ENCODE data around the gene GPRIN3. TPM values are rescaled to one million over a fixed set of nuclear protein-coding genes. Genes with fewer than 3 reads are reported as not detected.
"Not testable (repeated sequence)": the region's sequence is repeated elsewhere in the genome, so short reads cannot be mapped to it uniquely, and the experiment has no call there.

The GPRIN3 gene
- total RNA-seq, 1 donor from 2014 or later = 3.8 TPM

DNA sequence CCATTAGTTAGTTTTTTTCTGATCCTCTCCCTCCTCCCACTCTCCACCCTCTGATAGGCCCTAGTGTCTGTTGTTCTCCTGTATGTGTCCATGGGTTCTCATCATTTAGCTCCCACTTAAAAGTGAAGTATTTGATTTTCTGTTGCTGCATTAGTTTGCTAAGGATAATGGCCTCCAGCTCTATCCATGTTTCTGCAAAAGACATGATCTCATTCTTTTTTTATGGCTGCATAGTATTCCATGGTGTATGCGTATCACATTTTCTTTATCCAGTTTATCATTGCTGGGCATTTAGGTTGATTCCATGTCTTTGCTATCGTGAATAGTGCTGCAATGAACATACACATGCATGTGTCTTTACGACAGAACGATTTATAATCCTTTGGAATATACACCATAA lies 53.3 kb downstream of the GPRIN3 start:
- not testable (repeated sequence) for DNase-seq

GRCh38 chr4:89253935-89254334 lies 53.7 kb downstream of the GPRIN3 start:
- no peak for DNase-seq

GRCh38 chr4:89253311-89253710 lies 54.3 kb downstream of the GPRIN3 start:
- DNase-seq = no peak

- no peak for DNase-seq
These were observed 56.2 kb downstream of the GPRIN3 start for GRCh38 chr4:89251396-89251795.

GRCh38 chr4:89249716-89250361 lies 57.8 kb downstream of the GPRIN3 start:
- DNase-seq = no peak

DNA sequence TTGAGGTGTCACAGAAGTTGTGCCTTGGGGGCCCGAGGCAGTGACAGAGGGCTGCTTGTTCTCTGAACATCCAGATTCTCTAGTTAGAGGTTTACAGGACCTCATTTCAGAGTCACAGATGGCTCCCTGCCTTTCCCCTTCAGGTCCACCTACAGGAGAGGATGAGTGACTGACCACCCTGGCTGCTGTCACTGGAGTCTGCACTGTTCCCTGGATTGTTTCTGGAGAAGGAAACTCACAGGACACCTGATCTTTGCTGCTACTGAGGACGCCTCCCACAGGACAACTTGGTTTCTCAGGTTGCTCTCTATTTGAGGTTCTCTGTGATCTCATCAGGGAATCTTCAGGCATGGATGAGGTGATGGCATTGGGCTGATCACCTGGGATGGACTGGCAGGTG lies 58.3 kb downstream of the GPRIN3 start:
- no peak for DNase-seq

GRCh38 chr4:89248879-89249281 lies 58.7 kb downstream of the GPRIN3 start:
- DNase-seq = no peak

GRCh38 chr4:89247951-89248350 lies 59.6 kb downstream of the GPRIN3 start:
- DNase-seq = no peak

- no peak for DNase-seq
These were observed 62.1 kb downstream of the GPRIN3 start for GRCh38 chr4:89245459-89245858.

DNA sequence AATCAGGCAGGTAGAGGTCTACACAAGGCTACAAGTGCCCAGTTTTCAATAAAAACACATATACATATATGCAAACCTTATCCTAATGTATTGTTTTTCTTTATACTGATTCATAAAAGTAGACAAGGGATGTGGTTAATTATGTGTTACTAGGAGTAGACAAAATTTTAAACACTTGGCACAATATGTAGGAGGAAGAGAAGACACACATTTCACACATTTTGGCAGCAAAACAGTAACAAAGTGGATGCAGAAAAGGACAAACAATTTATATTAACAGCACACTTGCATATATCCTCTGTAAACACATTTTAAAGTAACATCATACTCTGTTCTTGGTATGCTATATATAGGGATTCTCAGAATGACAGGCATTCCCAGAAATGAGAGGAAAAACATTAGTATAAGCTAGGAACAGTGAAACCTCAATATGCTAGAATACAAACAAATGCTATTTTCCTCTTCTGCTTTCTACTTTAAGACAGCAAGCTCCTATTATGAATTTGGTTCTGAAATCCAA lies 63.8 kb downstream of the GPRIN3 start:
- no peak for DNase-seq

DNA sequence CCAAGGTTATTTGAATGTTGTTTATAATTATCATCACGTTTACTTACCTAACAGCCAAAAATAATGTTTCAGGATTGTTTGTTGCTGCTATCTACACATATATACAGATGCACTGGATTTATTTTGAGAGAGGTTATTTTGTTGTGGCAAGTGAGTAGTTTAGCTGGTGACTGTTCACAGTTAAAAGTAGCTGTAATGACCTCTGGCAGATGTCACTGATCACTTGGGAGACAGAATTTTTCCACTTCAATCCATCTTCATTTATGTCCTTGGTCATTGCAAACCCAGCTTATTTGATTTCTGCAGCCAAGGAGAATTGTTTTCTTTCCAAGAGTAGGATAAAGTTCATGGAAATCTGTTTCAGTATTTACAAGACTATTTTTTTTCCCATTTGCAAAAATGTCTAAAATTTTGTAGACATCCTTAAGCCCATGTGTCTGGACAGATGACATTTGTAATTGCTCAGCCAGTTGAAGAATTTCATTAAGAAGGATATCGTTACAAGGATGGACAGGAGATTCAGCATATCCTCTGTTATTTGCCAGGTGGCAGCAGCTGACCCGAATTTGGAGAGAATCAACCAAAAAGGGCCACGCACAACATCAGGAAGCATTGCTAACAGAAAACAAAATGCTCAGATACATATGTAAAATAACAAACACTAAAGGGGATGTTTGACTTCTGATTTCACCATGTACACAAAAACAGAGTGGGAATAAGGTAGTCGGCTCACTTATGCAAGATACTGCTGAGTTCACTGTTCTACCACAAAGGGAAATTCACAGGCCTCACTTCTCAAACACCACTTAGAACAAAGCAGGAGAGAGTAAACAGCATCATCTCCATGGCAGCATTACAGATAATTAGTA lies 64.5 kb downstream of the GPRIN3 start:
- DNase-seq = no peak

DNA sequence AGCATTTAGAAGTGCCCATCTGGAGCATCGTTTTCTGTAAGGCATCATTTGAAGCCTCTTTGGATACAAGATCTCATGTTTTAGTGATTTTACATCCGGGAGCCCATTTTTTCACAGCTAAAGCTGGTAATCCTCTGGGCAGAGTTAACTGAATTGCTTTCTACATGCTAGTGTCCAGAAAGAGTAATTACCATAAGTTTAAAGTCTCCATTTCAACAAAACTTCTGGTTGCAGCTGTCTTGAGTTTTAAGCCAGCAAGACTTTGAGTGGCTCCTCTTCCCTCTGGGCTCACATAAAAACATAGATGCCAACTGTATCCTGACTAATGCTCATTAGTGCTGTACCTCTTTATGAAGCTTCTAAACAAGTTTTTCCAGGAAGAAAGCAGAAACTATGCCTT lies 65.4 kb downstream of the GPRIN3 start:
- DNase-seq = no peak

GRCh38 chr4:89230271-89230670 lies 77.3 kb downstream of the GPRIN3 start:
- DNase-seq = no peak

DNA sequence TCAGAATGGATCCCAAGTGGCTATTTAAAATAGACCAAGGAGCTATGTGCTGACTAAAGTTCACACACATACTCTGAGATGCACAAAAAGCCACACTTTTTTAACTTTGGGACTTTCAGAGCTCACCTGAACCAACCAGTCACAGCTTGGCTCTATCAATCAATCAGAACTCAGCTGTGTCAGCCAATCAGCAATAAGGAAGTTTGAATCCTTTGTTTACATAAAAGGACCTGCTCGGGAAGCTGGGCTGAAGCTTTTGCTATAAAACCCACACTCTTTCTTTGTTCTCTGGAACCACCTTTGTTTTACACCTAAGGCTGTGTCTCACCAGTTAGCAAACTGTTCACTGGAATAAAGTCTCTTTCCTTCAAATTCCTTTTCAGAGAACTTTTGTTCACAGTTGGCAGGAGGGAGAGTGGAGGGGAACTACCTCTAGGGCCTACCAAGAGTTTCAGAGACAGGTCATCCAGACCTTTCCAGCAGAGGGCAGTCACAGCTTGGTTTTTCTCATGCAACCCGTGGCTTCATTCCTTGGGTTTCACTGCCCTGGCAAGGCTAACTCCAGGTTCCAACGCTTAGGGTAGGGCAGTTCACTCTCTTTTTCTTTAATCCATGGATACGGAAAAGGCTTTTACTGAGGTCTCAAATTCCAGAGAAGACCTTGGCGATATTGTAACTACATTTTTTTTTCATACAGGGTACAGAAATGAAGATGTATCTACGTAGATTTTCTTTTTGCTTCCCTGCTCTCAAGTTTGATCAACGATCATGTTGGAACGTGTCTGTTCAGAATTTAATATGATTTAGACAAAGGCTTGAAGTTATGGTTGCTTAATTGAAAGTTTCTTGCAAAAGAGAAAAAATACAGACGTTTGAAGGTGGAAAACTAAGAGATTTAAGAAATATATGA lies 80.7 kb downstream of the GPRIN3 start:
- peak; percentile 55 for DNase-seq

DNA sequence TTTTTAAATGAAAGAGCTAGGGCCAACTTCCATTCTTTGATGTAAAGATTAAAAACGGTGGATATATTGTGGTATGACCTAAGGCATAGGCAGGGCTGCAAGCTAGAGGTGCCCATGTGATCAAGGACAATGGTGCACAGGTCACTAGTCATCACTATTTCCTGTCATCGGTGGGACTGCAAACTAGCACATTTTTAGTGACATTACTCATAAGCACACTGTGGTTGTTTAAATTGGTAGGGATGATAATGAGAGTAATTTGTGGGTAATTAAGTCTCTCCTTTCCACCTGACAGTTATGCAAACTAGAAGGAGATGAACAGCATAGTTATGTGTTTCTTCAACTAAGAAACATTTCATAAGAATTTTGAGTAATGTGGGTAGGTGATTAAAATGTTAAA lies 85.4 kb downstream of the GPRIN3 start:
- no peak for DNase-seq

- DNase-seq = no peak
These were observed 86.3 kb downstream of the GPRIN3 start for GRCh38 chr4:89221167-89221867.

DNA sequence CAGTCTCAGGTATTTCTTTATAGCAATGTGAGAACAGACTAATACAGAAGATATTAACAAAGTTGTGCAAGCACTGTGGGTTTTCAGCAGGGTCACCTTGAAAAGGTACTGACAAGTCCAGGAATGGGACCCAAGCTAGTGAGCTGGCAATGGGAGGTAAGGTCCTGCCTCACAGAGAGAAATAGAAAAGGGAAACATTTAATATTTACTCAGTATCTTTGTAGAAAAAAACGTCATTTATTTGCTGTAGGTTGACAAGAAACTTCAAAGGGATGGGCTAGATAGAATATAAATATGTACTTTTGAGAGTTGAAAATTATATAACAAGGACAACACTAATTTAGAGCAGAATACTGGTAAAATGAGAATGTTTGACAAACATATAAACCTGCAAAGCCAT lies 89.0 kb downstream of the GPRIN3 start:
- no peak for DNase-seq

DNA sequence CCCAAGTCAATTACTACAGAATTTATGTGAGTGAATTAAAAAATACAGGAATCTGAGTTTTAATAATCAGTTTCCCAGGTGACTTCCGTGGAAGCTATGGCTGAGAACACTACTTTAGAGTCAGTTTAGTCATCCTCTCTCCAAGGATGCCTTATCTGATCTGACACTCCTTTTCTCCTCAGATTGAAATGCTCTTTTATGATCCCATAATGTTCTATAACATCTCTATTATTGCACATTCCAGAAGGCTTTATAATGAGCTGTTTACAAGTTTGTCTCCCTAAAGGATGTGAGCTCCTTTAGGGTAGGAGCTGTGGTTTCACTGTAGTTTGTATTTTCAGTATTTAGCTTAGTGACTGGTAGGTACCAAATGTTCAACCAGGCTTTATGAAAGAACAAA lies 90.0 kb downstream of the GPRIN3 start:
- no peak for DNase-seq

DNA sequence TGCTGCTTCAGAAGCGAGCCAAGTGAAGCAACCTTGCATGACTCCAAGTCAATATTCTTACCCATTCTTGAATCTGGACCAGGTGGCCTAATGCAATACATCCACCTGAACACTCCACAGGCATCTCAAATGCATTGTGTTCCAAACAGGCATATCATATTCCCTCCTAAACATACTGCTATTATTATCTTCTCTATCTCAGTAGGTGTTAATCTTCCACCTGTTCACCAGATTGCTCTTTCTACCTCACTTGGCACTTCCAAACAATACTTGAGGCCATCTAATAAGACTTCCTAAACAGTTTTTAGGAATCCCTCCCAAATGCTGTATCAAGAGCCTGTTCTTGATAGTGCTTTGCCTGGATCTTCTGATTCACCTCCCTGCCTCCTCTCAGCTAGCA lies 90.7 kb downstream of the GPRIN3 start:
- no peak for DNase-seq

DNA sequence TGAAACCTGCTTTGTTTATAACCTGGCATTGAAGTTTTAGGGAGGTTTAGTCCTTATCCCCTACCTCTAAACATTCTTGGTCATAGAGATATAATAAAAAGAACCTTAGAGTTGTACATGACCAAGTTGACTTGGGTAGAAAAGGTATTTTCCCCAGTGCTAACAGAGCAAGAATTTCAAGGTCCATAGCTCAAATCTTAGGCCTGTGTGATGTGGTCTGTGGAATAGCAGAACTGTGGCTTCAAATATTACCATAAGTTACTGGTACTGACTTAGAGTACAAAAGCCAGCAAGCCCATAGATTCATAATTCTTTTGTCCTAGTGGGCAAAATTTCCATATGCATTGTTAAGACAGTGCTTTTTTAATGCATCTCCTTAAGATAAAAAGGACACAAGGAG lies 91.2 kb downstream of the GPRIN3 start:
- no peak for DNase-seq

- DNase-seq = no peak
These were observed 91.9 kb downstream of the GPRIN3 start for GRCh38 chr4:89215736-89216135.

DNA sequence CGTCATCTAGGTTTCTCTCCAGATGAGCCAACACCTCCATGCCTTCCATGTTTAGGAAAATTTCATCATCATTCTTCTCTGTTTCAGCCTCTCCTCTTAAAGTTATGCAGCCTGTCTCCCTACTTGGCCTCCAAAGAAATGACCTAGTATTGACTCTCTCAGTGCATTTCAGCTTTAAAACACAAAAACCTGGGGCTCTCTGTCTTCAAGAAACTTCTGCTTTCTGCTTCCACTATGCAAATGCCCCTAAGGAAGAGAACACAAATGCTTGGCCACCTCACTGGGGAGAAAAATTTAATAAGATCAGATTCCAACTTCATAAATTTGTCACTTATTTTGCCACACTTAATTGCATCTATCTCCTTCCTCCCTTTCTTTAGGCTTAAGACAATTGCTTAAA lies 93.3 kb downstream of the GPRIN3 start:
- no peak for DNase-seq

Data from skin of body (tissue), 2 donors.